Hematopoietic multipotent progenitor cell treated with erythropoietin and hydrocortisone succinate and interleukin-3 and kit ligand, for 6 days (in vitro differentiated cells): Measurements from ENCODE around the gene BANF2.
A peak's percentile ranks its signal among the peaks of the same experiment; 100 is the strongest.
"Not testable (repeated sequence)": the region's sequence is repeated elsewhere in the genome, so short reads cannot be mapped to it uniquely, and the experiment has no call there.

ENCODE experiments used
- DNase-seq: peaks from one replicate; pipeline ENCODE4 v3.0.0-alpha.2; 2015

Gene BANF2

GRCh38 chr20:17771206-17772004 is 71.6 kb downstream of the BANF2 start:
- DNase-seq: no peak

- no peak for DNase-seq
These were observed 72.2 kb downstream of the BANF2 start for GRCh38 chr20:17772005-17772343.

- no peak for DNase-seq
These were observed 73.9 kb downstream of the BANF2 start for GRCh38 chr20:17773619-17774018.

- DNase-seq: no peak
These were observed 75.8 kb downstream of the BANF2 start for GRCh38 chr20:17775600-17775999.

- DNase-seq: no peak
These were observed 76.8 kb downstream of the BANF2 start for GRCh38 chr20:17776551-17776950.

- not testable (repeated sequence) for DNase-seq
These were observed 79.2 kb downstream of the BANF2 start for GRCh38 chr20:17779011-17779410.

GRCh38 chr20:17782768-17783167 is 83.0 kb downstream of the BANF2 start:
- no peak for DNase-seq

- DNase-seq: peak; percentile 60
These were observed 83.9 kb downstream of the BANF2 start for GRCh38 chr20:17783671-17784070.

- no peak for DNase-seq
These were observed 85.2 kb downstream of the BANF2 start for GRCh38 chr20:17785007-17785406.
